GM23338 (cell line): ENCODE data around the gene MAP4K4.

Experiments
- CREB1 ChIP-seq: fragments of 250-450 bp; sonication (Bioruptor Pico); IDR thresholded peaks from 2 replicates; pipeline ENCODE4 v1.5.0; 2020; ENCODE audit warnings: low read depth, mild to moderate bottlenecking, moderate library complexity
- EZH2 ChIP-seq: fragments of 200-600 bp; sonication (generic); IDR thresholded peaks from one replicate; pipeline ENCODE4 v1.8.0; 2017; ENCODE audit warnings: antibody characterized with exemption, mild to moderate bottlenecking, low read depth; ENCODE audit not compliant: unreplicated experiment
- EZH2phosphoT487 ChIP-seq: fragments of 200-600 bp; sonication (generic); IDR thresholded peaks from one replicate; pipeline ENCODE4 v1.8.1; 2018; ENCODE audit warnings: antibody characterized with exemption; ENCODE audit not compliant: unreplicated experiment
- NANOG ChIP-seq: IDR thresholded peaks from 2 replicates; pipeline ENCODE4 v1.6.1; 2016; ENCODE audit warnings: antibody characterized with exemption, borderline replicate concordance
- POLR2AphosphoS5 ChIP-seq: IDR thresholded peaks from 2 replicates; pipeline ENCODE4 v1.6.1; 2016; ENCODE audit warnings: antibody characterized with exemption, low read depth
- STAT1 ChIP-seq: IDR thresholded peaks from one replicate; pipeline ENCODE4 v1.6.1; 2016; ENCODE audit warnings: antibody characterized with exemption; ENCODE audit not compliant: unreplicated experiment
- ZNF331 ChIP-seq: fragments of 250-450 bp; sonication (Bioruptor Pico); IDR thresholded peaks from 2 replicates; pipeline ENCODE4 v1.5.0; 2020; ENCODE audit warnings: low read depth, mild to moderate bottlenecking, moderate library complexity
- TF ChIP-seq, protein P1 (sequence below), 2 experiments: fragments of 200-600 bp in 1 of 2; sonication (generic) in 1 of 2; conservative IDR thresholded peaks; 2 replicates each; pipeline versions ENCODE4 v1.5.1 to v1.6.1; 2016 to 2017; ENCODE audit warnings: antibody characterized with exemption in 2 of 2, low read depth in 2 of 2, mild to moderate bottlenecking in 2 of 2, moderate library complexity in 1 of 2
- TF ChIP-seq, protein P2 (sequence below): IDR thresholded peaks from one replicate; pipeline ENCODE4 v1.6.1; 2018; ENCODE audit warnings: antibody characterized with exemption; ENCODE audit not compliant: unreplicated experiment

DNA sequence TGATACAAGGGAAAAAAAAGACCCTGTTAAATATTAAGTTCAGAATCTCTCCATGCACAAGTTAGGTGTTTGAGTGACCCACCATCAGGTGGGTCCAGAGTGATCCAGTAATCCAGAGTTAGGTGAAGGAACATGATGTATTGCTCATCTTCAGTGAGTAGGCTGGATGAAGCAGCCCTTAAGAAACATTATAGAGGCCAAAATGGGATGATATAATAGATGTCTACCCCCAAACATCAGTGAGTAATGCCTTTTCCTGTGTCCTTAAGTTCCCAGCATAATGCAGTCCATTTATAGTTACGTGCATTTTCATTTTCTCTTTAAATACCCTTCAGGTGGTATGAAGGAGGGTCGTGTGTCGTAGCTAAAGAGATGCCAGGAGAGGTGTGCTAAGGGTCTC, 89.6 kb downstream of the MAP4K4 start:
- TF ChIP-seq, protein P1, sequence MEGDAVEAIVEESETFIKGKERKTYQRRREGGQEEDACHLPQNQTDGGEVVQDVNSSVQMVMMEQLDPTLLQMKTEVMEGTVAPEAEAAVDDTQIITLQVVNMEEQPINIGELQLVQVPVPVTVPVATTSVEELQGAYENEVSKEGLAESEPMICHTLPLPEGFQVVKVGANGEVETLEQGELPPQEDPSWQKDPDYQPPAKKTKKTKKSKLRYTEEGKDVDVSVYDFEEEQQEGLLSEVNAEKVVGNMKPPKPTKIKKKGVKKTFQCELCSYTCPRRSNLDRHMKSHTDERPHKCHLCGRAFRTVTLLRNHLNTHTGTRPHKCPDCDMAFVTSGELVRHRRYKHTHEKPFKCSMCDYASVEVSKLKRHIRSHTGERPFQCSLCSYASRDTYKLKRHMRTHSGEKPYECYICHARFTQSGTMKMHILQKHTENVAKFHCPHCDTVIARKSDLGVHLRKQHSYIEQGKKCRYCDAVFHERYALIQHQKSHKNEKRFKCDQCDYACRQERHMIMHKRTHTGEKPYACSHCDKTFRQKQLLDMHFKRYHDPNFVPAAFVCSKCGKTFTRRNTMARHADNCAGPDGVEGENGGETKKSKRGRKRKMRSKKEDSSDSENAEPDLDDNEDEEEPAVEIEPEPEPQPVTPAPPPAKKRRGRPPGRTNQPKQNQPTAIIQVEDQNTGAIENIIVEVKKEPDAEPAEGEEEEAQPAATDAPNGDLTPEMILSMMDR (conservative IDR thresholded peaks at IDR 0.05; ENCODE audit: low read depth in 2 of 2), result no peak
- TF ChIP-seq EZH2 (no peak), POLR2AphosphoS5 (no peak), STAT1 (no peak), CREB1 (CRISPR knock-in tag) (no peak), NANOG (no peak), EZH2phosphoT487 (no peak), ZNF331 (CRISPR knock-in tag) (no peak)
- TF ChIP-seq, protein P2, sequence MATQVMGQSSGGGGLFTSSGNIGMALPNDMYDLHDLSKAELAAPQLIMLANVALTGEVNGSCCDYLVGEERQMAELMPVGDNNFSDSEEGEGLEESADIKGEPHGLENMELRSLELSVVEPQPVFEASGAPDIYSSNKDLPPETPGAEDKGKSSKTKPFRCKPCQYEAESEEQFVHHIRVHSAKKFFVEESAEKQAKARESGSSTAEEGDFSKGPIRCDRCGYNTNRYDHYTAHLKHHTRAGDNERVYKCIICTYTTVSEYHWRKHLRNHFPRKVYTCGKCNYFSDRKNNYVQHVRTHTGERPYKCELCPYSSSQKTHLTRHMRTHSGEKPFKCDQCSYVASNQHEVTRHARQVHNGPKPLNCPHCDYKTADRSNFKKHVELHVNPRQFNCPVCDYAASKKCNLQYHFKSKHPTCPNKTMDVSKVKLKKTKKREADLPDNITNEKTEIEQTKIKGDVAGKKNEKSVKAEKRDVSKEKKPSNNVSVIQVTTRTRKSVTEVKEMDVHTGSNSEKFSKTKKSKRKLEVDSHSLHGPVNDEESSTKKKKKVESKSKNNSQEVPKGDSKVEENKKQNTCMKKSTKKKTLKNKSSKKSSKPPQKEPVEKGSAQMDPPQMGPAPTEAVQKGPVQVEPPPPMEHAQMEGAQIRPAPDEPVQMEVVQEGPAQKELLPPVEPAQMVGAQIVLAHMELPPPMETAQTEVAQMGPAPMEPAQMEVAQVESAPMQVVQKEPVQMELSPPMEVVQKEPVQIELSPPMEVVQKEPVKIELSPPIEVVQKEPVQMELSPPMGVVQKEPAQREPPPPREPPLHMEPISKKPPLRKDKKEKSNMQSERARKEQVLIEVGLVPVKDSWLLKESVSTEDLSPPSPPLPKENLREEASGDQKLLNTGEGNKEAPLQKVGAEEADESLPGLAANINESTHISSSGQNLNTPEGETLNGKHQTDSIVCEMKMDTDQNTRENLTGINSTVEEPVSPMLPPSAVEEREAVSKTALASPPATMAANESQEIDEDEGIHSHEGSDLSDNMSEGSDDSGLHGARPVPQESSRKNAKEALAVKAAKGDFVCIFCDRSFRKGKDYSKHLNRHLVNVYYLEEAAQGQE, result no peak
